ENCODE results near the gene RPS6KA5.

The RPS6KA5 gene

GRCh38 chr14:91067186-91067585 lies 6.7 kb upstream of the RPS6KA5 start:
- H3K4me3 ChIP-seq (ENCODE audit: control insufficient read depth, low read depth, low read length) = no peak overlapping the region
- TF ChIP-seq CTCF (conservative IDR thresholded peaks at IDR 0.05; ENCODE audit: control insufficient read depth, insufficient read depth, low read depth, low read length) = no peak
- no peak for DNase-seq (ENCODE audit: low read depth)

GRCh38 chr14:91065266-91065665 lies 4.8 kb upstream of the RPS6KA5 start:
- peak; percentile 2 for DNase-seq (ENCODE audit: low read depth)
- TF ChIP-seq CTCF (conservative IDR thresholded peaks at IDR 0.05; ENCODE audit: control insufficient read depth, insufficient read depth, low read depth, low read length) = no peak
- H3K4me3 ChIP-seq (ENCODE audit: control insufficient read depth, low read depth, low read length) = no peak overlapping the region

- DNase-seq (ENCODE audit: low read depth) = peak; percentile 10
- TF ChIP-seq CTCF (conservative IDR thresholded peaks at IDR 0.05; ENCODE audit: control insufficient read depth, insufficient read depth, low read depth, low read length) = no peak
- no peak overlapping the region for H3K4me3 ChIP-seq (ENCODE audit: control insufficient read depth, low read depth, low read length)
Observed at GRCh38 chr14:91063119-91063518, 2.7 kb upstream of the RPS6KA5 start.

GRCh38 chr14:91062600-91062999 lies 2.2 kb upstream of the RPS6KA5 start:
- H3K4me3 ChIP-seq (ENCODE audit: control insufficient read depth, low read depth, low read length) = no peak overlapping the region
- TF ChIP-seq CTCF (conservative IDR thresholded peaks at IDR 0.05; ENCODE audit: control insufficient read depth, insufficient read depth, low read depth, low read length) = no peak
- no peak for DNase-seq (ENCODE audit: low read depth)

- no peak for DNase-seq (ENCODE audit: low read depth)
- TF ChIP-seq CTCF (conservative IDR thresholded peaks at IDR 0.05; ENCODE audit: control insufficient read depth, insufficient read depth, low read depth, low read length) = no peak
- H3K4me3 ChIP-seq (ENCODE audit: control insufficient read depth, low read depth, low read length) = peak overlapping the region; percentile 68
Observed at GRCh38 chr14:91061056-91061887, 831 bp upstream of the RPS6KA5 start.

GRCh38 chr14:91059576-91060350 lies 678 bp downstream of the RPS6KA5 start:
- TF ChIP-seq CTCF (conservative IDR thresholded peaks at IDR 0.05; ENCODE audit: control insufficient read depth, insufficient read depth, low read depth, low read length) = no peak
- DNase-seq (ENCODE audit: low read depth) = peak; percentile 1
- peak overlapping the region; percentile 79 for H3K4me3 ChIP-seq (ENCODE audit: control insufficient read depth, low read depth, low read length)

All from fibroblast of mammary gland (primary cell).